IMR-90 (cell line): ENCODE results near the gene TBX10. TPM values are rescaled to one million over a fixed set of nuclear protein-coding genes. Genes with fewer than 3 reads are reported as not detected.

Source experiments
- ATAC-seq: fragments of 200-7000 bp; cut with Tn5 transposase; 2 replicates; pipeline ENCODE4 v1.9.1; 2020; ENCODE audit warnings: low read depth, mild to moderate bottlenecking, moderate library complexity
- Bru-seq: library from RNA; stranded (reverse); fragments of 400-500 nt; gene quantifications from one replicate; lab custom pipeline; 2021; lab: Mats Ljungman, UMichigan
- BruChase-seq, 2 experiments: library from RNA; stranded (reverse); fragments of 400-500 nt; gene quantifications; one replicate each; lab custom pipeline; 2021; lab: Mats Ljungman, UMichigan
- BruUV-seq: library from RNA; stranded (reverse); fragments of 400-500 nt; replicated peaks from 2 replicates; lab custom pipeline; 2021; lab: Mats Ljungman, UMichigan
- CTCF ChIA-PET: fragments of 300-600 bp; formaldehyde crosslinking; extraction: SDS; loops from one replicate; lab custom pipeline; 2021; ENCODE audit warnings: antibody characterized with exemption; lab: Yijun Ruan, JAX
- POLR2A ChIA-PET: fragments of 300-600 bp; sonication (Branson Sonifier 250); formaldehyde crosslinking; loops from one replicate; lab custom pipeline; 2022; ENCODE audit warnings: antibody characterized with exemption; ENCODE audit not compliant: unreplicated experiment; lab: Charles Lee
- DNase-seq: peaks from one replicate; pipeline ENCODE4 v3.0.0; 2013
- H2AFZ ChIP-seq: replicated peaks from 2 replicates; pipeline ENCODE3; 2013; ENCODE audit warnings: low read length, mild to moderate bottlenecking; ENCODE audit not compliant: poor library complexity
- H2AK5ac ChIP-seq: 2 replicates; pipeline ENCODE4 v1.6.1; 2013; ENCODE audit warnings: low read depth, low read length, inconsistent platforms
- H2AK9ac ChIP-seq: replicated peaks from 2 replicates; pipeline ENCODE3; 2013; ENCODE audit warnings: mild to moderate bottlenecking, low read depth, low read length, moderate library complexity; ENCODE audit not compliant: poor library complexity
- H2BK120ac ChIP-seq: 2 replicates; pipeline ENCODE4 v1.6.1; 2013; ENCODE audit warnings: low read depth, low read length, inconsistent platforms
- H2BK15ac ChIP-seq: 3 replicates; pipeline ENCODE4 v1.6.1; 2013; ENCODE audit warnings: low read depth, low read length, inconsistent platforms
- H2BK20ac ChIP-seq: 2 replicates; pipeline ENCODE4 v1.6.1; 2013; ENCODE audit warnings: low read depth, mild to moderate bottlenecking, inconsistent platforms, low read length, moderate library complexity
- H2BK5ac ChIP-seq: 2 replicates; pipeline ENCODE4 v1.6.1; 2013; ENCODE audit warnings: mild to moderate bottlenecking, low read depth, low read length, inconsistent platforms; ENCODE audit not compliant: poor library complexity, severe bottlenecking
- H3K14ac ChIP-seq: replicated peaks from 2 replicates; pipeline ENCODE4 v1.6.1; 2013; ENCODE audit warnings: low read depth, low read length, inconsistent platforms
- H3K18ac ChIP-seq: 2 replicates; pipeline ENCODE4 v1.6.1; 2013; ENCODE audit warnings: low read depth, low read length, control low read depth
- H3K23ac ChIP-seq: 2 replicates; pipeline ENCODE4 v1.6.1; 2013; ENCODE audit warnings: low read depth, low read length, inconsistent platforms
- H3K27ac ChIP-seq: 2 replicates; pipeline ENCODE4 v1.5.1; 2013; ENCODE audit warnings: mild to moderate bottlenecking, control low read depth, low read length; ENCODE audit not compliant: insufficient read depth
- H3K27me3 ChIP-seq: 2 replicates; pipeline ENCODE4 v1.6.1; 2013; ENCODE audit warnings: low read length; ENCODE audit not compliant: control insufficient read depth, insufficient read depth
- H3K36me3 ChIP-seq: 2 replicates; pipeline ENCODE4 v1.6.1; 2013; ENCODE audit warnings: low read length, mixed read lengths; ENCODE audit not compliant: control insufficient read depth, insufficient read depth
- H3K4ac ChIP-seq: 2 replicates; pipeline ENCODE4 v1.6.1; 2013; ENCODE audit warnings: low read depth, low read length, inconsistent platforms
- H3K4me1 ChIP-seq: 2 replicates; pipeline ENCODE4 v1.6.1; 2013; ENCODE audit warnings: low read length, mixed read lengths; ENCODE audit not compliant: control insufficient read depth, insufficient read depth
- H3K4me2 ChIP-seq: 2 replicates; pipeline ENCODE4 v1.6.1; 2013; ENCODE audit warnings: low read depth, mild to moderate bottlenecking, control low read depth, low read length, moderate library complexity
- H3K4me3 ChIP-seq: 2 replicates; pipeline ENCODE4 v1.5.1; 2013; ENCODE audit warnings: low read depth, mild to moderate bottlenecking, control low read depth, low read length, moderate library complexity; ENCODE audit not compliant: insufficient read depth
- H3K56ac ChIP-seq: 2 replicates; pipeline ENCODE4 v1.6.1; 2013; ENCODE audit warnings: low read length, inconsistent platforms; ENCODE audit not compliant: insufficient read depth; ENCODE audit errors: extremely low read depth
- H3K79me1 ChIP-seq, 2 experiments: 2 replicates each; pipeline ENCODE4 v1.6.1; 2013; ENCODE audit warnings: low read length in 2 of 2, inconsistent platforms in 1 of 2, low read depth in 1 of 2
- H3K9ac ChIP-seq: 2 replicates; pipeline ENCODE4 v1.6.1; 2013; ENCODE audit warnings: low read depth, low read length, control low read depth
- H3K9me1 ChIP-seq: 2 replicates; pipeline ENCODE4 v1.6.1; 2013; ENCODE audit warnings: low read length, inconsistent platforms; ENCODE audit not compliant: insufficient read depth
- H3K9me3 ChIP-seq: 2 replicates; pipeline ENCODE4 v1.6.1; 2013; ENCODE audit warnings: low read length; ENCODE audit not compliant: control insufficient read depth, insufficient read depth
- H4K20me1 ChIP-seq: 2 replicates; pipeline ENCODE4 v1.6.1; 2013; ENCODE audit warnings: low read length, inconsistent platforms; ENCODE audit not compliant: insufficient read depth
- H4K5ac ChIP-seq: 2 replicates; pipeline ENCODE4 v1.6.1; 2013; ENCODE audit warnings: mild to moderate bottlenecking, low read depth, low read length, control low read depth
- H4K8ac ChIP-seq, 2 experiments: 2 replicates each; pipeline ENCODE4 v1.6.1; 2013; ENCODE audit warnings: low read depth in 2 of 2, low read length in 2 of 2, control low read depth in 1 of 2, inconsistent platforms in 1 of 2
- H4K91ac ChIP-seq: 2 replicates; pipeline ENCODE4 v1.6.1; 2013; ENCODE audit warnings: low read depth, low read length, inconsistent platforms; ENCODE audit not compliant: insufficient read depth
- CEBPB ChIP-seq: IDR thresholded peaks from 2 replicates; pipeline ENCODE4 v1.6.1; 2012; ENCODE audit warnings: low read depth, low read length, improper control_type of control experiment
- CTCF ChIP-seq: conservative IDR thresholded peaks from 2 replicates; pipeline ENCODE4 v1.5.1; 2012; ENCODE audit warnings: mild to moderate bottlenecking, low read depth, low read length, improper control_type of control experiment
- POLR2A ChIP-seq: IDR thresholded peaks from 2 replicates; pipeline ENCODE4 v1.6.1; 2012; ENCODE audit warnings: mild to moderate bottlenecking, low read depth, low read length
- RAD21 ChIP-seq: IDR thresholded peaks from 2 replicates; pipeline ENCODE4 v1.6.1; 2012; ENCODE audit warnings: low read length, improper control_type of control experiment
- RCOR1 ChIP-seq: IDR thresholded peaks from 2 replicates; pipeline ENCODE4 v1.6.1; 2012; ENCODE audit warnings: mild to moderate bottlenecking, low read length, improper control_type of control experiment; ENCODE audit not compliant: insufficient replicate concordance
- WGBS, 2 experiments: methylation state at CpG; one replicate each; pipeline versions ENCODE4 v1.1.5 to v1.1.7; 2013; ENCODE audit warnings: missing lambda C conversion rate in 2 of 2; ENCODE audit not compliant: insufficient read length in 1 of 2; ENCODE audit errors: extremely low coverage in 2 of 2; 5-methylcytosine and 5-hydroxymethylcytosine counted together
- dilution Hi-C: fragments of 300-500 bp; cut with HindIII; formaldehyde crosslinking; loops from one replicate; pipeline ENCODE4 v1.14.3; 2018; ENCODE audit warnings: low sequenced_read_pairs; ENCODE audit not compliant: unreplicated experiment
- in situ Hi-C: fragments of 300-500 bp; cut with MboI; formaldehyde crosslinking; loops from 3 replicates; pipeline ENCODE4 v1.14.3; 2019; ENCODE audit warnings: low sequenced_read_pairs, inconsistent platforms, mixed read lengths
- intact Hi-C: fragments of 100-400 bp; cut with micrococcal nuclease; formaldehyde crosslinking; loops from 2 replicates; pipeline ENCODE4 v1.10.0; 2022
- long read RNA-seq: library from polyadenylated mRNA; unstranded; transcript quantifications from one replicate; pipeline ENCODE4 v2.0.0, GENCODE V29; 2021; ENCODE audit not compliant: unreplicated experiment
- polyA plus RNA-seq, 3 experiments: library from polyadenylated mRNA; depleted of rRNA; stranded (reverse); fragments of >200 nt; gene quantifications; 2 replicates each; pipeline ENCODE4 v1.2.3, GENCODE V29; 2012; ENCODE audit warnings: low replicate concordance in 1 of 3
- total RNA-seq: library from RNA; depleted of rRNA; stranded (reverse); fragments of >200 nt; gene quantifications from 2 replicates; pipeline ENCODE4 v1.2.3, GENCODE V29; 2012; rRNA removed

TBX10 gene
- total RNA-seq (not detected in 2 replicates), polyA plus RNA-seq (2012; rRNA removed) (not detected in 2 replicates), Bru-seq, nascent RNA (not detected), BruChase-seq, experiment 1, labeled RNA remaining after a 6-hour chase (not detected), BruChase-seq, experiment 2, labeled RNA remaining after a 2-hour chase (not detected)
- polyA plus RNA-seq (2012; cell fraction: cytosol; rRNA removed), result not detected in 2 replicates
- not detected in 2 replicates for polyA plus RNA-seq (2012; cell fraction: nucleus; rRNA removed; ENCODE audit: low replicate concordance)
- long read RNA-seq, result 0 reads

- in situ Hi-C loops, result no loop called here
- POLR2A ChIA-PET, result no interaction called here
- TF ChIP-seq RCOR1 (no peak), CTCF (no peak), RAD21 (no peak), CEBPB (no peak), POLR2A (no peak)
Observed at GRCh38 chr11:67639438-67639859, at the start of gene TBX10. Gene TBX10 (minus strand): TSS chr11:67639763. CDS start chr11:67639472, 291 bp downstream.

More at GRCh38 chr11:67639438-67639859, at the start of gene TBX10:
- no peak within 1 kb of the TSS for H3K4ac ChIP-seq
- DNase-seq (no peak), ATAC-seq (no peak)
- no peaks in the 10 kb centered on the region for H4K20me1 ChIP-seq
- H2BK120ac ChIP-seq, result no peak within 1 kb of the TSS
- no peak within 1 kb of the TSS for H3K18ac ChIP-seq
- H4K8ac ChIP-seq, result no peak within 1 kb of the TSS
- H3K36me3 ChIP-seq, result no peaks in the 10 kb centered on the region
- no peak within 1 kb of the TSS for H3K27ac ChIP-seq
- no peak within 1 kb of the TSS for H3K56ac ChIP-seq
- H2AFZ ChIP-seq, result peak within 1 kb of the TSS; percentile 63
- H4K91ac ChIP-seq, result no peak within 1 kb of the TSS
- 68% methylated on average over 9 of the region's 18 CpGs; no CpG with 5 or more reads in 1 of the 2 experiments for WGBS, 2 experiments
- CTCF ChIA-PET, result interaction anchor here (0.5 kb wide), 1 partner anchor 101 kb away, joined by 4 read pairs; no protein-coding TSS in a partner anchor
- intact Hi-C loops (no loop called here), dilution Hi-C loops (no loop called here)
- no peak within 1 kb of the TSS for H3K4me3 ChIP-seq
- H3K9me3 ChIP-seq, result no peaks in the 10 kb centered on the region; the same call in 1 of the 2 replicates
- H3K4me1 ChIP-seq, result no peaks in the 10 kb centered on the region
- H3K27me3 ChIP-seq, result peaks cover 16% of the 10 kb centered on the region; the same call in 1 of the 2 replicates
- no peaks in the 10 kb centered on the region for H3K79me1 ChIP-seq
- H3K14ac ChIP-seq, result no peak within 1 kb of the TSS
- no peak within 1 kb of the TSS for H2AK9ac ChIP-seq
- no peak within 1 kb of the TSS for H3K23ac ChIP-seq
- no TSS peak for BruUV-seq
- H4K5ac ChIP-seq, result no peak within 1 kb of the TSS
- no peak within 1 kb of the TSS for H2BK20ac ChIP-seq
- no peak within 1 kb of the TSS for H3K9ac ChIP-seq
- no peak within 1 kb of the TSS for H2AK5ac ChIP-seq
- no peak within 1 kb of the TSS for H2BK5ac ChIP-seq
- H3K9me1 ChIP-seq, result no peaks in the 10 kb centered on the region
- no peak within 1 kb of the TSS for H3K4me2 ChIP-seq
- H2BK15ac ChIP-seq, result no peak within 1 kb of the TSS
